T-helper 2 cell treated with Interferon-gamma antibody and Interleukin-4, amounts not matched to agents 100 ng/mL and 5 ng/mL, for 36 hours (primary cell): ENCODE measurements around the gene SPTBN1. TPM values are rescaled to one million over a fixed set of nuclear protein-coding genes. Genes with fewer than 3 reads are reported as not detected.

Experiments used
- intact Hi-C: fragments of 100-400 bp; cut with micrococcal nuclease; formaldehyde crosslinking; loops from one replicate; pipeline ENCODE4 v1.15.1; 2023
- total RNA-seq: library from RNA; stranded (reverse); gene quantifications from 2 replicates; pipeline ENCODE4 v1.2.3, GENCODE V29; 2022

SPTBN1 gene
- total RNA-seq, 1 donor from 2014 or later = 172 TPM

GRCh38 chr2:54586494-54586893 lies 130.4 kb downstream of the SPTBN1 start:
- intact Hi-C loops = no loop called here

GRCh38 chr2:54587171-54588016 lies 131.3 kb downstream of the SPTBN1 start:
- intact Hi-C loops = loop anchor here (2.0 kb wide), 1 partner anchor 17 kb away; no protein-coding TSS in a partner anchor

- intact Hi-C loops = loop anchor here (2.0 kb wide), 1 partner anchor 16 kb away; no protein-coding TSS in a partner anchor
These were observed 132.2 kb downstream of the SPTBN1 start for GRCh38 chr2:54588244-54588899.

- intact Hi-C loops = loop anchor here (1.0 to 2.0 kb wide), 3 partner anchors 9 to 17 kb away; no protein-coding TSS in a partner anchor
These were observed 132.9 kb downstream of the SPTBN1 start for GRCh38 chr2:54589038-54589339.

DNA sequence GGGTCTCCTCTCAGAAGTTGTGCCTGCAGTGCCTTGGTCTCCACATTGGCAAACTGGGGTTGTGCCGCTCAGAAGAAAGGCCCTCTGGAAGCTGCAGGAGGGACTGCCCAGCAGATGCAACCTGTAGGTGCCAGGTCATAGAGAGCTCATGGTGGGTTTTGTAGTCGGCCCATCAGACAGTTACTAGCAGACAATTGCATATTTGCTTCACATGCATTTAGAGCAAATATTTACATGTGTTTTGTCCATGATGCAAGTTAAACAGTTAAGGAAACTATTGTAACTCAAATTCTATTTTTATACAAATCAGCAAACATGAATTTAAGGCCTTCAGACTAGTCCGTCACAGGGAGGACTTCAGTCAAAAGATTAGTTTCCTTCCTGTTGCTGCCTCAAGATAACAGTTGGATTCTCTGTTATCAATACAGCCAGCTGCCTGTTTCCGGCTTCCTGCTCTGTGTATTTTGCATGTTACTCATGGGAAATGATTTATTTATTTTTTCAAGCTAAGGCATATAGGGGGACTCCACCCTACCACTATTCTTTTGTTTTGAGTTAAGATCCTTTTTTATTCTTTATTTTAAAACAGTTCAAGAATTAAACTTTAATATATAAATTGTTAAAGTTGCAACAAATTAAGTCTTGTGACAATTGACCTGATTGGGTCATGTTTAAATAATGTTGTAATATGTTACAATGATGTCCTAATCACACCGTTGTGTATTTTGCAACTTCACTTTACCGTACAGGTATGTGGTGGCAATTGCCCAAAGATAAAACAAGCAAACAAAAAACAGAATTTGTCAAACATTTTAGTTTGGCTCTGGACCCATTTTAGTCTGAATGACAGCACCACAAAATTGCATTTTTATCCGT lies 133.5 kb downstream of the SPTBN1 start:
- intact Hi-C loops = loop anchor here (1.0 to 2.0 kb wide), 3 partner anchors 9 to 17 kb away; no protein-coding TSS in a partner anchor

- intact Hi-C loops = no loop called here
These were observed 134.3 kb downstream of the SPTBN1 start for GRCh38 chr2:54590216-54591120.

DNA sequence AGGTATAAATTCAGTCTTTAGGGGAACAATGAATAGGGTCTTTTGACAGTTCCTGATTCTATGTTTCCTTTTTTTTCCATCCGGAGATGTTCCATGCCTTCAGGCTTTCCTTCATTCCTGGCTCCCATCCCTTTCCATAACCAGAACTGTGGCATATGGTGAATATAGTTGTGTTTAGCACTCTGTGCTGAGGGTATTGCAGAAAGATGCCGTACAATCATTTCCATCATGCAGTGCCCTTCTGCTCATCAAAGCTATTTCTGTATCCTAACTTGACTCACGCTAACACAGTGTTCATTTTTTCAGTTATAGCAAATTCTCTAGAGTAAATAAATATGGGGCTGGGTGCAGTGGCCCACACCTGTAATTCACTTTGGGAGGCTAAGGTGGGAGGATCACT lies 135.4 kb downstream of the SPTBN1 start:
- intact Hi-C loops = no loop called here

GRCh38 chr2:54593249-54593648 lies 137.1 kb downstream of the SPTBN1 start:
- intact Hi-C loops = no loop called here

DNA sequence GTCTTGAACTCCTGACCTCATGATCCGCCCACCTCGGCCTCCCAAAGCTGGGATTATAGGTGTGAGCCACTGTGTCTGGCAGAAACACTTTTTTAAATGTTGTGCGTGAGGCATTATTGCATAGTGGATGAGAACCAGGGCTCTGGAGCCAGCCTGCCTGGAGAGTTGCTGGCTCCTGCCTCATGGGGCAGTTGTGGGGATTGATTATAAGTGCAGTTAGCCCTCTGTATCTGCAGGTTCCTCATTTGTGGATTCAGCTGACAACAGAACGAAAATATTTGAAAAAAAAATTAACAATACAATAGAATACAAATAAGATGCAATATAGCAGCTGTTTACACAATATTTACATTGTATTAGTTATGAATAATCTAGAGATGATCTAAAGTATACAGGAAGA lies 137.9 kb downstream of the SPTBN1 start:
- intact Hi-C loops = no loop called here

DNA sequence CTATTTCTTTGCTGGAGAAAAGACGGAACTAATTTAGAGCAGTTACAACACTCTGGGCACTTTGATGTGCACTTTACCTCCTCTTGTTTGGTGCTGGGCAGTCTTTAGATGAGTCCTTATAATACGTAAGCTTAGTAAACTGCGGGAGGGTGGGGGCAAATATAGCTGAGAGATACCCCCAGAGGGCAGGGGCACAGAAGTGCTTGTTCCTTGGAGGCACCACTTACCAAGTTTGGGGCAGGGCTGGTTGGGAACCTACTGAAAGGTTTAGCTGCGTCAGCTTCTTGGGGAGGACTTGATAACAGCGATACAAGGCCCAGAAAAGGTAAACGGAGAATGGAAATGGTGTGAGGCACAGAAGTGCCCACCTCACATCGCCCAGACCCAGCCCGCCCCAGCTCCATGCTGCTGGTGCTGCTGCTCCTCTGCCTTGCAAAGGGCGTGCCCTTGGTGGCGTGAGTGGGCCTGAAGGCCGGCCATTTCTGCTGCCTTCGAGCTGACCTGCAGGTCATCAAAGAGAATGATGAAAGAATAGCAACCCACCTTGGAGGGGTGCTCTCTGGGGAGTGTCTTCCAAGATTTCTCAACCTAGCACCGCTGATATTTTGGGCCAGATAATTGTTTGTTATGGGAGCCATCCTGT lies 139.2 kb downstream of the SPTBN1 start:
- intact Hi-C loops = no loop called here

GRCh38 chr2:54595999-54596902 lies 140.1 kb downstream of the SPTBN1 start:
- intact Hi-C loops = loop anchor here (2.0 kb wide), 3 partner anchors 21 to 73 kb away; no protein-coding TSS in a partner anchor

- intact Hi-C loops = loop anchor here (2.0 kb wide), 3 partner anchors 22 to 74 kb away; no protein-coding TSS in a partner anchor
These were observed 141.2 kb downstream of the SPTBN1 start for GRCh38 chr2:54597153-54597848.

- intact Hi-C loops = no loop called here
These were observed 142.5 kb downstream of the SPTBN1 start for GRCh38 chr2:54598347-54599325.

DNA sequence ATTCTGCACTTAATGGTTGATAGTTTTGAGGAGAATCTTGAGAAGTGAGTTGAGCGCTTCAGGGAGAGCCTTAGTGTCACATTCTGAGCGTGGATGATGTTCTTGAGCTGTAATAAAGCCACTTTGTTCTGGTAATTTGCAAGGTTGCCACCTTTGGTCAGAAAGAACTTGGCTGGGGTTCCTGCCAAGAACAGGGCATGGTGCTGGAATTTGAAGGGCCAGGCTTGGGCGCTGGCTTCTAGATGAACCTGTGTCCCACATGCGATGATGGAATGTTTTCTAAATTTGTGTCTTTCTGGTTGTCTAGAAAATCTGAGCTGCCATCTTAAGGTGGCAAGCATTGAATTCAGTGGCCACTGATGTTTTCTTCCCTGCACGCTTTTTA lies 143.2 kb downstream of the SPTBN1 start:
- intact Hi-C loops = no loop called here

- intact Hi-C loops = no loop called here
These were observed 143.8 kb downstream of the SPTBN1 start for GRCh38 chr2:54599914-54600313.

GRCh38 chr2:54601339-54601738 lies 145.2 kb downstream of the SPTBN1 start:
- intact Hi-C loops = no loop called here

DNA sequence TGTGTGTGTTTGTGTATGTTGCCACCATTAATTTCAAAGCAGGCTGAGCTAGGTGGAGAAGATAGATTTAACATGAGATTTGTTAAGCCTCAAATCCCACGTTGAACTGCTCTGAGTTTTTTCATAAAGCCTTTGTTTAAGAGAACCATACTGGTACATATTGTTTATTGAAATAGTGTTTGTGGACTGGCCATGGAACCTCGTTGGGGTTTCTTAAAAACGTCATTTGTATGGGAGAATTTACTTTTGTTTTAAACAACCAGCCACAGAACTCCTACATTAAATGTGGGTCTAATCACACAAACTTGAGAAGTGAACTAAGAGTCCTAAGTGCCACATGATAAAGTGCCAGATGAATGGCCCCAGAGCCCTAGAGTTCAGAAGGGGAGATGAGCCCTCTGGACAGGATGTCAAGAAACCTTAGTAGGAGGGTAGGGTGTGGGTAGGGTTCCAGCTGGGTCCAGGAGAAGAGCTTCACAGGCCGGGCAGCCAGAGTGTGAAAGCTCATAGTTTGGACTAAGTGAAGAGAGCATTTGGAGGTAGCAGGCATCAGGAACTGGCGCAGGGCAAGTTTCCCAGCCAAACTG lies 146.7 kb downstream of the SPTBN1 start:
- intact Hi-C loops = loop anchor here (1.0 kb wide), 1 partner anchor 29 kb away; no protein-coding TSS in a partner anchor
